Stimulated activated CD4-positive, alpha-beta T cell treated with anti-CD3 and anti-CD28 coated beads, Interleukin-1b, Interleukin-23, amount 100 ng/mL, for 48 hours (primary cell): Measurements from ENCODE around the gene SRPK1.

Source experiments
- DNase-seq: peaks from one replicate; pipeline ENCODE4 v3.0.0-alpha.2; 2020

SRPK1 gene

DNA sequence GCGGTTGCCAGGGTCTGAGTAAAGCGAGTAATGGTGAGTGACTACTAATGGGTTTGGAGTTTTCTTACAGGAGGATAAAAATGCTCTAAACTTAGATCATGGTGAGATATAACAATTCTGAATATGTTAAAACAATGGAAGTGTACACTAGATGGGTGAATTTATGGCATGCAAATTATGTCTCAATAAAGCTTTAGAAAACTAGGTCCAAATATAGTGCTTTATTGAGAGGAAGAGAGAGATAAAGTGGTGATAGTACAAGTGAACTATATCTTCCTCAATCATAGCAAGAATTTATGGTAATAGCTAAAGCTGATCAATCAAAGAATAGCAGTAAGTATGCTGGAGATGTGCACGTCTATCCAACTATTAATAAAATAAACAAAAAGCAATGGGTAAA, 23.9 kb downstream of the SRPK1 start:
- DNase-seq: no peak

DNA sequence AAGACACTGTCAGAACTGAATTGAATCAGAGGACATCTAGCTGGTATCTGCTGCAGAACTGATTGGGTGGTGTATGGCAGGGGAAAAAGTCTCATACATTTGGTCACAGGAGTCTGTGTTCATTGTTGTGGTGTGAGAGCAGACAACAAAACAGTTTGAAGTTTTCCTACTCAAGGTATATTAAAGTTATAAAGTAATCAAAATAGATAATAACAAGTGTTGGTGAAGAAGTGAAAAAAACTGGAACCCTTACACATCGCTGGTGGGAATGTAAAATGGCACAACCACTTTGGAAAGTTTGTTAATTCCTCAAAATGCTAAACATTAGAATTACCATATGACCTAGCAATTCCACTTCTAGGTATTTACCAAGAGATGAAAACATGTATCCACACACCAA, 24.7 kb downstream of the SRPK1 start:
- no peak for DNase-seq

- DNase-seq: no peak
These were observed 25.3 kb downstream of the SRPK1 start for GRCh38 chr6:35895560-35895959.

DNA sequence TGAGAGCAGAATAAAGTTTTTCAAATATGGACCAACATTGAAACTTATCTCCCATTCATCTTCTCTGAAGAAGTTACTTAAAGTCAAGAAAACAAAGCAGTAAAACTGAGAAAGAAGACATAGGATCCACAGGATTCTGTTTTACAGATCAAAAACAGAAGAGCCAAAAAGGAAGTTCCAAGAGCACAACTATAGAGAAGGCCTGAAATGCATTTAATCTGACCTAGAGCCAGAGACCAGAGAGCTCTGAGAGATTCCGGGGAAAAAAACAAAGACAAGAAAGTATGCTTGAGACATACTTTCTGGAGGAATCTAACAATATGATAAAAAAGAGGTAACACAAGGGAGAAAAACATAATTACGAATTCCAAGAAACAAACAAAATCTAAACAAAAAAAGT, 26.1 kb downstream of the SRPK1 start:
- DNase-seq: no peak

DNA sequence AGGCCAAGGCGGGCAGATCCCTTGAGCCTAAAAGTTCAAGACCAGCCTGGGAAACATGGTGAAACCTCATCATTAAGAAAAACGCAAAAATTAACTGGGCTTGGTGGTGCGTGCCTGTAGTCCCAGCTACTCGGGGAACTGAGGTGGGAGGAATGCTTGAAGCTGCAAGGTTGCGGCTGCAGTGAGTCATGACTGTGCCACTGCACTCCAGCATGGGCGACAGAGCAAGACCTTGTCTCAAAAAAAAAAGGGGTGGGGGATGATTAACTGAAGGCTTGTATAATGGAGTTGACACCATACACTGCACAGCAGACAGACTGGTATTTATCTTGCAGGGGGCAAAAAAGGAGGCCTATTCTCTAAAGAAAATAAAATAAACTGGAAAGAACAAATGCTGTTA, 27.7 kb downstream of the SRPK1 start:
- DNase-seq: no peak

GRCh38 chr6:35892482-35892881, 28.4 kb downstream of the SRPK1 start:
- no peak for DNase-seq

GRCh38 chr6:35879151-35879550, 41.7 kb downstream of the SRPK1 start:
- no peak for DNase-seq

GRCh38 chr6:35876902-35877301, 44.0 kb downstream of the SRPK1 start:
- DNase-seq: no peak

- DNase-seq: no peak
These were observed 46.2 kb downstream of the SRPK1 start for GRCh38 chr6:35874730-35875129.

GRCh38 chr6:35859367-35859766, 61.5 kb downstream of the SRPK1 start:
- DNase-seq: no peak

DNA sequence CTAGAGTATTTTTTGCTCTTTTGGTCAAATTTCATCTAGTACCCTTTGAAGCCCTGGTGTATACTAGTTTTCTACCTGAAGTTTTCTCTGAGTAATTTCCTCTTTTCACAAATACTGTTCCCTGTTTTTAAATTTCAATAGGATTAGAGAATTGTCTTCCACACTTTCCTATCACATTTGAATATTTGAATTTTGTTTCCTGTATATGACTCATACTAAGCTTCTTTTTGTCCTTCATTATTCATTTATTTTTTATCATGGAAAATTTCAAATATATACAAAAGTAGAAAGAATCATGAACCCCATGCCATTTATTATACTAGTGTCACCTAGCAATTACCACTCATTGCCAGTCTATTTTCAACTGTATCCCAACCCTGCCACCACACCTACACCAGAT, 63.0 kb downstream of the SRPK1 start:
- no peak for DNase-seq

DNA sequence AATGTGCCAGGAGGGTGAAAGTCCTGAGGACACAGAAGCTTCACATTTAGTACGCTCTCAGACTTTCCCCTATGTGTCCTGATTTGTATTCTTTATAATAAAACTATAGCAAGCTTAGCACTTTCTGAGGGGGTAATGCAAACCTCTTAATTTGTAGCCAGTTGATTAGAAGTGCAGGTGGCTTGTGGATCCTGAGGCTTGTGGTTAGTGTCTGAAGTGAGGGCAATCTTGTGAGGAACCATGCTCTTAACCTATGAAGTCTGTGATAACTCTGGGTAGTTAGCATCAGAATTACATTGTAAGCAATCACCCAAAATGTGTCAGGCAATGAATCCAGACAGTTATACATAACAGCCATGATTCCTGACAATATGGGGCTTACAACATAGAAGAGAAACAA, 64.6 kb downstream of the SRPK1 start:
- DNase-seq: no peak

GRCh38 chr6:35852994-35853393, 67.9 kb downstream of the SRPK1 start:
- no peak for DNase-seq

DNA sequence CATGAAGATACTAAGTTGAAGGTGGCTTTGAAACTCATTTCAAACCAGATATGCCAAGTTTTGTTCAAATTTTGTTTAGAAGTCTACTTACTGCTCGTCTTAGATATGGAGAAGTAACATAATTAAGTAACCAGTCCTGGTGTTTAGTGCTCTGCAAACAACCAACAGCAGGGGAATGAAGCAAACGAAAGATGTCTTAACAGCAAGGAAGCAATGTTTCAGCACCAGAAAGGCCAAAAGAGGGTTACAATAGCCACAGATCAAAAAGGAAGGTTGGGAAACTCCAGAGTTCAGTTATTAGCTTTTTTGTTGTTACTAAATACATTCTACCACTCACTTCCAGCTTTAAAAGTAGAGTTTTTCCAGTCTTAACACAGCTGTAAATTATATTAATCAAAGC, 70.7 kb downstream of the SRPK1 start:
- no peak for DNase-seq

DNA sequence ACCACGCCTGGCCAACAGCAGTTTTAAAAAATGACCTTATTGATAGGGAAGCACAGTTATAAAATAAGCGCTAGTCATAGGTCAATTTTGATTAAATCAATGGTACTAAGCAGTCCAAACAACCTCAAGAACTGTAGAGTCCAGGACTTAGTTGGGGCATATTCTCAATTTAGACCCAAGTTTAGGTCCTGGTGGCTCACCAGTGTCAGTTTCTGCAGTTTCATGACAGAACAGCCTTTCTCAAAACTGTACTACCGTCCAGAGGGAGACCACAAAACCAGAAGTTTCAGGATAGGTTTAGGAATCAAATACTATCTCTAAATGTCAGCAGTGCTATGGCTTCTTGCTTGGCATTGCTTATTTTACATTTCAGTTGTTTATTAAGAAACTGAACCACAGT, 76.6 kb downstream of the SRPK1 start:
- DNase-seq: no peak

DNA sequence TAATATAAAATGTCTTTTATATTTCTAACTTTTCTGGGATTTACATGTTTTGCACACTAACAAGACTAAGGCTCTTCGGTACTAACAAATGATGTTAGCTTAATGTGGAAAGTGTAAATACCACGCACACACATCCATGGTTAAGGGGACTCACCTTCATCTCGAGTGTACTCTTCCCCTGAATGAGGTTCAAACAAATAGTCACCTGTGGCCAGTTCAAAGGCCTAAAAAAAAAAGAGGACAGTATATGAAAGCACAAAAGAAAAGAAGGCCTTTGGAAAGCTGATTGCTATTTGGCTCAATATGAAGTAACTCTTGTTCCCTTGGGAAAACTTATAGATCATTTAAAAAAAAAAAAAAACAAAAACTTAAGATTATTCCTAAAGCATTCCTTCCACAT, 78.5 kb downstream of the SRPK1 start:
- no peak for DNase-seq

DNA sequence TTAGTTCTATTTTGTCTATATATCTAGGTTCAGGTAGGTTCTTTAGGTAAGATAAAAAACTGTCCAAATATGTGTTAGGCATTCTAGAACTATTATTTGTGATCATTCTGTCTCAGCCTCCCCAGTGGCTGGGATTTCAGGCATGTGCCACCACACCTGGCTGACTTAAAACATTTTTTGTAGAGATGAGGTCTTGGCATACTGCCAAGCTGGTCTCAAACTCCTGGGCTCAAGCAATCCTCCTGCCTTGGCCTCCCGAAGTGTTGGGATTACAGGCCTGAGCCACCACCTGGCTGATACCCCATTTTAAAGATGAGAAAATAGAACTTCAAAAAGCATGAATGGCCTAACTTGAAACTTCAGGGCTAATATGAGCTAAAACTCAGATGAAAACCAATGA, 81.9 kb downstream of the SRPK1 start:
- no peak for DNase-seq

DNA sequence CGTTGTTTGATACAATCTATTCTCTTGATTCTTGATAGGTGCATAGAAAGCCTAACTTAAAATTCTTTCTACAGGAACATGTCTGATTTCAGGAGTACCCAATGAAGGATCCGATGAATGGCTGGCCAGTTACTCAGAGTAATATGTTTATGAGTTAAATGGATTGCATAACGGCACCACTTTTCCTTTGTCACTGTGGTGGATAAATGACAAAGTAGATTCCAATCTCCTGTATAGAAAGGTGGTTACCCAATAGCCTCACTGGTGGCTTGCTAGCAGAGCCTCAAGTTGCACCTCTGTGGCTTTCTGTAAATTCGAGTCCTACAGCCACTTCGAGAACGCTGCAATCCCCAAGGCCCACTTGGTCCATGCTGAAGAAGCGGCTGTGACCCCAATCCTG, 87.4 kb downstream of the SRPK1 start:
- DNase-seq: no peak

GRCh38 chr6:35831257-35832007, 89.5 kb downstream of the SRPK1 start:
- DNase-seq: no peak

DNA sequence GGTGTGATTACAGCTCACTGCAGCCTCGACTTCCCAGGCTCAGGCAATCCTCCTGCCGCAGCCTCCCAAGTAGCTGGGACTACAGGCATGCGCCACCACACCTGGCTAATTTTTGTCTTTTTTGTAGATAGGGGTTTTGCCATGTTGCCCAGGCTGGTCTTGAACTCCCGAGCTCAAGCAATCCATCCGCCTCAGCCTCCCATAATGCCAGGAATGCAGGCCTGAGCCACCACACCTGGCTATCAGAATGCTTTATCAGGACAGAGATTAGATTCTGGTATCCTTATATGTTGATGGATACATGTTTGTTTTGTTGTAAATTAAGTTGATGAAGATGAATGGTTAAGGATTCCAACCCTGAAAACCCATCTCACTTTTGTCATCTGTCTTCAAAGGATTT, 91.6 kb downstream of the SRPK1 start:
- no peak for DNase-seq

- no peak for DNase-seq
These were observed 96.2 kb downstream of the SRPK1 start for GRCh38 chr6:35824552-35825192.

DNA sequence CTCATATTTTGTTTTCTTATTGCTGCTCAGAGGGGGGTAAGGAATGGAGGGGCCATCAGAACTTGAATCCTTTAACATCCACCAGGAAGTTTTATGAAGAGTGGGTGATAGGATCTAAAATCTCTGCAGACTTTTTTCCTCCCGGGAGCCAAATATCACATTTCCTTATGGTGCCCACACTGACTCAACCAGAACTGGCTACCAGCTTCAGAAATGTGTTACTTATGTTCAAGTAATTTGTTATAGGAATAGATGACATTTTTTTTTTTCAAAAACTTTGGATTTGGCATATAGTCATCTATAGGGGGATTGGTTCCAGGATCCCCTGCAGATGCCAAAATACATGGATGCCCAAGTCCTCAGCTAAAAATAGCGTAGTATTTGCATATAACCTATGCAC, 97.3 kb downstream of the SRPK1 start:
- no peak for DNase-seq

DNA sequence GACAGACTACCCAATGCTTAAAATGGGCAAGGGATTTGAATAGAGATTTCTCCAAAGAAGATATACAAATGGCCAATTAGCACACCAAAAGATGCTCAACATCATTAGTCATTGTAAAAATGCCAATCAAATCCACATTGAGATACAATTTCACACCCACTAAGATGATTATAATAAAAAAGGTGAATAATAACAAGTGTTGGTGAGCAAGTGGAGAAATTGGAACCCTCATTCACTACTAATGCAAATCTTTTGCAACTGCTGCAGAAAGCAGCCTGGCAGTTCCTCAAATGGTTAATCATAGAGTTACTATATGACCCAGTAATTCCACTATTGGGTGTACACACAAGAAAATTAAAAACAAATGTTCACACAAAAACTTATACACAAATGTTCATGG, 103.4 kb downstream of the SRPK1 start:
- DNase-seq: no peak

- no peak for DNase-seq
These were observed 109.3 kb downstream of the SRPK1 start for GRCh38 chr6:35811699-35811995.

DNA sequence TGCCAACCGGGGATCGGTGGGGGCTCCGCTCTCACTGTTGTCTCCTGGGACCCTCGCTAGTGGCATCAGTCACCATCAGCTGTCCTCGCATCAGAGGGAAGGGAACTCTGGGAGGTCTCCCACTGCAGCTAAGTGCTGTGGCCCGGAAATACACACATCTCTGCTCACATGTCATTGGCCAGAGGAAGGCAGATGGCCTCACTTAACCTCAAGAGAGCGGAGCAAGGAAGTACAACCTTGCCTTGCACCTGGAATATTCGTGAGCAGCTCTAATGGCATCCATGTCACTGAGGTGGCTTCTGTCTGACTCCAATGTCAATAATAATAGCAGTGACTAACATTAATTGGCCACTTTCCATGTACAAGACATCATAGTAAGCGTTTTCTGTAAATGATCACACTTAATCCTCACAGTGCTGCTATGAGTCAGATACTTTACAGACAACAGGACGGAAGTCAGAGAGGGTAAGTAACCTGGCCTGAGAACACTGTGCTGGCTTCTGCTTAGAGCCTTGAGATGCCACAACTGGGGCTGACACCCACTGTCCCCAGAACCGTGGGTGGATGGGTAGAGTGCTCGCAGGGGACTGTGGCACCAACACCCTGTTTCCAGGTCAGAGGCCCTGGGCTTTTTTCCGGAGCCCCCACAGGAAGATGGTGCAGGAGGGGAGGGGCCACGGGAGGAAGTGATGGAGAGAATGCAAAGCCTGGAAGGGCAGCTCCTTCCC, 109.8 kb downstream of the SRPK1 start:
- no peak for DNase-seq
